MM.1S (cell line): ENCODE data around the gene APOC3.
A peak's percentile ranks its signal among the peaks of the same experiment; 100 is the strongest.

Experiments
- DNase-seq: peaks from one replicate; pipeline ENCODE4 v3.0.0-alpha.2; 2015
- H2AFZ ChIP-seq: fragments of 300-600 bp; sonication (generic); 2 replicates; pipeline ENCODE4 v1.6.0; 2016; ENCODE audit warnings: antibody characterized with exemption, low read length
- H3F3A ChIP-seq: fragments of 300-600 bp; sonication (generic); 2 replicates; pipeline ENCODE4 v1.6.1; 2016; ENCODE audit warnings: mild to moderate bottlenecking, antibody characterized with exemption, low read length, moderate library complexity, mixed read lengths; ENCODE audit not compliant: insufficient read depth
- H3K27ac ChIP-seq: fragments of 300-600 bp; sonication (generic); 2 replicates; pipeline ENCODE4 v1.5.1; 2016; ENCODE audit warnings: mild to moderate bottlenecking, low read length
- H3K27me3 ChIP-seq: fragments of 300-600 bp; sonication (generic); replicated peaks from 2 replicates; pipeline ENCODE4 v1.6.0; 2016; ENCODE audit warnings: low read length; ENCODE audit not compliant: insufficient read depth
- H3K36me3 ChIP-seq: fragments of 300-600 bp; sonication (generic); replicated peaks from 2 replicates; pipeline ENCODE4 v1.6.1; 2016; ENCODE audit warnings: mild to moderate bottlenecking, low read length, mixed read lengths; ENCODE audit not compliant: insufficient read depth
- H3K4me1 ChIP-seq: fragments of 300-600 bp; sonication (generic); 2 replicates; pipeline ENCODE4 v1.6.1; 2016; ENCODE audit warnings: low read length, mixed read lengths
- H3K4me2 ChIP-seq: fragments of 300-600 bp; sonication (generic); 2 replicates; pipeline ENCODE4 v1.6.0; 2016; ENCODE audit warnings: low read depth, low read length
- H3K4me3 ChIP-seq: fragments of 300-600 bp; sonication (generic); 2 replicates; pipeline ENCODE4 v1.5.1; 2016; ENCODE audit warnings: low read length, mixed read lengths
- H3K79me2 ChIP-seq: fragments of 300-600 bp; sonication (generic); 2 replicates; pipeline ENCODE4 v1.6.1; 2016; ENCODE audit warnings: mixed run types, low read length, mixed read lengths
- H3K9ac ChIP-seq: fragments of 300-600 bp; sonication (generic); 2 replicates; pipeline ENCODE4 v1.6.1; 2016; ENCODE audit warnings: low read length, mixed read lengths
- H3K9me2 ChIP-seq: fragments of 300-600 bp; sonication (generic); replicated peaks from 2 replicates; pipeline ENCODE4 v1.6.1; 2016; ENCODE audit warnings: mild to moderate bottlenecking, low read length, mixed read lengths; ENCODE audit not compliant: insufficient read depth
- H3K9me3 ChIP-seq: fragments of 300-600 bp; sonication (generic); replicated peaks from 2 replicates; pipeline ENCODE4 v1.6.1; 2016; ENCODE audit warnings: mild to moderate bottlenecking, low read length, mixed read lengths; ENCODE audit not compliant: insufficient read depth
- H4K20me1 ChIP-seq: fragments of 300-600 bp; sonication (generic); 2 replicates; pipeline ENCODE4 v1.6.1; 2016; ENCODE audit warnings: mild to moderate bottlenecking, low read length, moderate library complexity, mixed read lengths; ENCODE audit not compliant: insufficient read depth
- CTCF ChIP-seq: fragments of 300-600 bp; sonication (generic); IDR thresholded peaks from 2 replicates; pipeline ENCODE4 v1.5.1; 2016; ENCODE audit warnings: antibody characterized with exemption, low read length, mixed read lengths
- EZH2 ChIP-seq: fragments of 300-600 bp; sonication (generic); optimal IDR thresholded peaks from 2 replicates; pipeline ENCODE3; 2017; ENCODE audit warnings: low read depth, mild to moderate bottlenecking, antibody characterized with exemption, low read length, mixed read lengths
- EZH2phosphoT487 ChIP-seq: fragments of 300-600 bp; sonication (generic); IDR thresholded peaks from 2 replicates; pipeline ENCODE4 v1.6.1; 2018; ENCODE audit warnings: antibody characterized with exemption, low read length

The APOC3 gene

GRCh38 chr11:116788534-116788933, 41.2 kb upstream of the APOC3 start:
- Histone ChIP-seq H3K4me3 (peak overlapping the region; percentile 89), H3K79me2 (peaks cover 26% of the 10 kb centered on the region), H3K27ac (no peak overlapping the region), H3K4me2 (peak overlapping the region; percentile 85), H3K4me1 (peaks cover 20% of the 10 kb centered on the region), H3K36me3 (0 out of 2 replicates have a peak, but pooled peaks cover 3% of the 10 kb centered on the region), H3K27me3 (no peaks in the 10 kb centered on the region), H3K9ac (peak overlapping the region; percentile 88; the same call in 1 of the 2 replicates), H3K9me3 (no peaks in the 10 kb centered on the region), H3K9me2 (no peaks in the 10 kb centered on the region), H2AFZ (peak overlapping the region; percentile 65), H4K20me1 (no peaks in the 10 kb centered on the region), H3F3A (no peaks in the 10 kb centered on the region; the same call in 1 of the 2 replicates)
- TF ChIP-seq CTCF, result no peak
- no peak for TF ChIP-seq EZH2phosphoT487
- TF ChIP-seq EZH2, result no peak
- no peak for DNase-seq

GRCh38 chr11:116788975-116789374, 40.7 kb upstream of the APOC3 start:
- DNase-seq, result no peak
- H3K4me1 ChIP-seq, result peaks cover 20% of the 10 kb centered on the region
- H3F3A ChIP-seq, result no peaks in the 10 kb centered on the region; the same call in 1 of the 2 replicates
- no peak overlapping the region for H2AFZ ChIP-seq
- no peaks in the 10 kb centered on the region for H4K20me1 ChIP-seq
- H3K79me2 ChIP-seq, result peaks cover 26% of the 10 kb centered on the region
- no peaks in the 10 kb centered on the region for H3K9me2 ChIP-seq
- H3K9ac ChIP-seq, result no peak overlapping the region
- H3K27ac ChIP-seq, result no peak overlapping the region
- no peaks in the 10 kb centered on the region for H3K27me3 ChIP-seq
- TF ChIP-seq EZH2phosphoT487 (no peak), EZH2 (no peak), CTCF (no peak)
- H3K9me3 ChIP-seq, result no peaks in the 10 kb centered on the region
- 0 out of 2 replicates have a peak, but pooled peaks cover 3% of the 10 kb centered on the region for H3K36me3 ChIP-seq
- no peak overlapping the region for H3K4me2 ChIP-seq
- H3K4me3 ChIP-seq, result no peak overlapping the region

GRCh38 chr11:116790167-116791001, 39.3 kb upstream of the APOC3 start:
- Histone ChIP-seq H3K27me3 (no peaks in the 10 kb centered on the region), H4K20me1 (no peaks in the 10 kb centered on the region), H3K4me2 (peak overlapping the region; percentile 86), H3K9ac (no peak overlapping the region), H3K9me3 (no peaks in the 10 kb centered on the region), H3K27ac (no peak overlapping the region), H3K36me3 (no peaks in the 10 kb centered on the region), H3K9me2 (no peaks in the 10 kb centered on the region), H3K4me1 (peaks cover 20% of the 10 kb centered on the region), H2AFZ (peak overlapping the region; percentile 85), H3F3A (no peaks in the 10 kb centered on the region; the same call in 1 of the 2 replicates), H3K4me3 (no peak overlapping the region), H3K79me2 (peaks cover 25% of the 10 kb centered on the region)
- DNase-seq, result no peak
- TF ChIP-seq EZH2phosphoT487, result no peak
- no peak for TF ChIP-seq CTCF
